HG03159 (cell line): ENCODE measurements around the gene VPS13A.
A peak's percentile ranks its signal among the peaks of the same experiment; 100 is the strongest.
"Not testable (repeated sequence)": the region's sequence is repeated elsewhere in the genome, so short reads cannot be mapped to it uniquely, and the experiment has no call there.

ENCODE experiments used
- ATAC-seq: cut with Tn5 transposase; IDR thresholded peaks from one replicate; pipeline ENCODE4 v1.9.1; 2021; ENCODE audit warnings: mild to moderate bottlenecking, moderate library complexity; ENCODE audit not compliant: unreplicated experiment

The VPS13A gene

DNA sequence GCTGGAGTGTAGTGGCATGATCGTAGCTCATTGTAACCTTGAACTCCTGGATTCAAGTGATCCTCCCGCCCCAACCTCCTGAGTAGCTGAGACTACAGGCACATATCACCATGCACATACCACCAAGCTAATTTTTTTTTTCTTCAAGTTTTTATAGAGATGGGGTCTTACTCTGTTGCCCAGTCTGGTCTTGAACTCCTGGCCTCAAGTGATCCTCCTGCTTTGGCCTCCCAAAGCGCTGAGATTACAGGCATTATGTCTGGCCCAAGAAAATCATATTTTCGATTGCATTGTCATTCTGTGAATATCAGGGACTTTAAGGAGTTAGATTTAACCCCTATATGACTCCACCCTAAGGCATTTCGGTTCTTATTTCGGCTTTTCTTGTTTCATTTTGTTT, 116.6 kb downstream of the VPS13A start:
- ATAC-seq, result no peak

- peak; percentile 74 for ATAC-seq
Observed at GRCh38 chr9:77304543-77304942, 127.2 kb downstream of the VPS13A start.

DNA sequence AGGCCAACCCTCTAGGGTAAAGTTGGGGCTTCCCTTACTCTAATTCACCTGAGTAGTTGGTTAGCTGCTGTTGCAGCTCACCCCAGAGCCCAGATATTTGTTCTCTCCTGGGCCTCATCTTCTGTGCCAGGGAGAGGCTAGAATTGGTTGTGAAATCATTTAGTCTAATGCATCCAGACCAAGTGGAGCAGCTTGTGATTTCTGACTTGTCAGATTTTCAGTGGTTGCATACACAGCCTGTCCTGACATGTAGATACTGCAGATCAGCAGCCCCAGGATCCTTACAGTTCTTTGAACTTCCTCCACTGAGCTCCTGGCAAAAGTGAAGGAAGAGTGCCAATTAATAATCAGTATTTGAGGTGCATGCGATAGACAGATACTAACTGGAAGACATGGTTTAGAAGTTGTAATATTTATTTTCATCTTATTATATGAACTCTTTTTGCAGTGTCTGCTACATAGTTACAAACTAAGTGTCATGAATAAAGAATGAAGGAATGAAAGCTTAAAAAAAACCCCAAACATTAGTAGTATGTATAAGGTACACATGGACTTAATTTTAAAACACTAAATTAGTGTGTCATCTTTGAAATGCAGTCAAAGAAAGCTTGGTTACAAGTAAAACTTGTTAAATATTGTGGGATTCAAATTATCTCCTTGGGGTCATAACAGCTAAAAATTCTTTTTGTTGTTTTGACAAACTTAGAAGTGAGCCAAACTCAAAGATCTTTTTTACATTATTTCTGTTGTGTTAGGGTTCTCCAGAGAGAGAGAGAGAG, 128.5 kb downstream of the VPS13A start:
- no peak for ATAC-seq

DNA sequence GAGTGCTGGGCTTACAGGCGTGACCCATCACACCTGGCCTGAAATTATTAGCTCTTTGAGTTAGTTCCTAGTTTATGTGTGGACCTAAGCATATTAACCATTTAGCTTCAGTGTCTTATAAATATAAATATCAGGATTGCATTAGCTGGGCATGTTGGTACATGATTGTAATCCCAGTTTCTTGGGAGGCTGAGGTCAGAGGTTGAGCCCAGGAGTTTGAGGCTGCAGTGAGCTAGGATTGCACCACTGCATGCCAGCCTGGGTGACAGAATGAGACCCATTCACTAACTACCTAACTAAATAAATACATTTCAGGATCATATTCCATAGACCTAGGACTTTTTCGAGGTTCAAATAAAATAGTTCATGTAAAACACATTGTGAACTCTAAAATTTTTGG, 129.8 kb downstream of the VPS13A start:
- no peak for ATAC-seq

GRCh38 chr9:77316058-77316457, 138.7 kb downstream of the VPS13A start:
- ATAC-seq, result no peak

DNA sequence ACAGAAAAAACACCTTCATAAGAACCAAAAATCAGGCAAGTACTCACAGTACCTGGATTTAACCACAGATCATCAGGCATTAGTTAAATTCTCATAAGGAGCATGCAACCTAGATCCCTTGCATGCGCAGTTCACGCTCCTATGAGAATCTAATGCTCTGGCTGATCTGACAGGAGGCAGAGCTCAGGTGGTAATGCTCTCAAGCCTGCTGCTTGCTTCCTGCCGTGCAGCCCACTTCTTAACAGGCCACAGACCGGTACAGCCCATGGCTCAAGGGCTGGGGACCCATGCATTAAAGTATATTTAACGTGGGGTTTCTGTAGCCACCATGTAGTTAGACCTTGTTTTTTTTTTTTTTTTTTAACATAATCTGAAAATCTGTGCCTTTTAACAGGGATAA, 147.7 kb downstream of the VPS13A start:
- ATAC-seq, result no peak

- ATAC-seq, result no peak
Observed at GRCh38 chr9:77328102-77328501, 150.8 kb downstream of the VPS13A start.

- ATAC-seq, result no peak
Observed at GRCh38 chr9:77370064-77370463, 192.7 kb downstream of the VPS13A start.

DNA sequence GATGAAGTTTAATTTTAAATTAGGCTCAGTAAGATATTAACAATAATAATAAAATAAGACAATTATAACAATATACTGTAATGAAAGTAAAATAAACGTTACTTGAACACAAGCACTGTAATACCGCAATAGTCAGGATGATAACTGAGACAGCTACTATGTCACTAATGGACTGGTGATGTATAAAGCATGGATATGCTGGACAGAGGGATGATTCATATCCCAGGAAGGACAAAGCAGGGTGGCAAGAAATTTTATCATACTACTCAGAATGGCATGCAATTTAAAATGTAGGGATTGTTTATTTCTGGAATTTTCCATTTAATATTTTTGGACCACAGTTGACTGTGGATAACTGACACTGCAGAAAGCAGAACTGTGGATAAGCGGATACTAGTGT, 196.9 kb downstream of the VPS13A start:
- ATAC-seq, result no peak

DNA sequence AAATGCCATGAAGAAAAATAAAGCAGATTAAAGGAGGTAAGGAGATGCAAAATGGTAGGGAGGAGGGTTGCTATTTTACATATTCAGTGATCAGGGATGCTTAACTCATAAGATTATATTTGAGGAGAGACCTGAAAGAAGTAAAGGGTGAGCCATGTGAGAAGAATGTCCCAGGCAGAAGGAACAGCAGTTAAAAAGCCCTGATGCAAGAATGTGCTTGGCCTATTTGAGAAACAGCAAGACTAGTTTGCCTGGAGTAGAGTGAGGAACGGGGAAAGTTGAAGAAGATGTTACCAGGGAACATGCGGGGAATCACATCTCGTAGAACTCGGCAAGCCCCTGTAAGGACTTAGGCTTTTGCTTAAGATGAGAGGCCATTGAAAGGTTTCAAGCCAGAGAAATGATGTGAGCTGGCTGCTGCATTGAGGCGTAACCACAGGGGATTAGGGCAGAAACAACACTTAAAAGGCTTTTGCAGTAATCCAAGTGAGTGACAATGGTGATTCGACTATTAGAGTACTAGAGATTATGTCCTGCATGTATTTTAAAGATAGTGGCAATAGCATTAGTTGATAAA, 198.7 kb downstream of the VPS13A start:
- ATAC-seq, result no peak

- ATAC-seq, result no peak
Observed at GRCh38 chr9:77384406-77384805, 207.1 kb downstream of the VPS13A start.

DNA sequence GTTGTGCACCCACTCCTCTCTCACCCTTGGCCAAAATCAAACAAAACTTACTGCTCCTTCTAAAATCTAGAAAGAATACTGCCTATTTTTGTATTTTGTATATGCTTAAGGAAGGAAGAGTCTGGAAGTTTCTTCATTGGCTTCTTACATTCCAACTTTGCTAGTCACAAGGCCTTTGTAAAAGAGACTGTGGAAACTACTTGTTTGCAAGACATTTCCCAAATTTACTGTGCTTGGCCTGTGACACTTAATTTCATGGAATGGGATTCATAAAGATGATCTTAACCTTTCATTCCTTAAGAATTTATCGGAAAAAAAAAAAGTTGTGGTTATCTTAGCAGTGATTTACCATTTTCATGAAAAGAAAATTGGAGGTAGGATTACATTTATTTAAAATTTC, 208.9 kb downstream of the VPS13A start:
- ATAC-seq, result no peak

- ATAC-seq, result no peak
Observed at GRCh38 chr9:77391834-77392233, 214.5 kb downstream of the VPS13A start.

GRCh38 chr9:77392328-77392727, 215.0 kb downstream of the VPS13A start:
- no peak for ATAC-seq

DNA sequence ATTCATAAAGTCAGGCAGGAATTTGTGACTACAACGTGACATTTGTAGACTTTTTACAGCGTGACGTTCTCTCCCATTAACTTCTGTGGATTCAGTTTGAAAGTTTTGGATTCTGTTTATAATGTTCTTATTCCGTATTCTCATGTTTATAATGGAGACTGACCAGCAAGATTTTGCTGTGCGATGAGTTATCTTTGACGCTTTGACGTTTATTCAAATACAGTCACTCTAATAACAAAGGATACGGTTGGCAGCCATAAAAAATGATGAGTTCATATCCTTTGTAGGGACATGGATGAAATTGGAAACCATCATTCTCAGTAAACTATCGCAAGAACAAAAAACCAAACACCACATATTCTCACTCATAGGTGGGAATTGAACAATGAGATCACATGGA, 221.2 kb downstream of the VPS13A start:
- ATAC-seq, result not testable (repeated sequence)

GRCh38 chr9:77399964-77400363, 222.6 kb downstream of the VPS13A start:
- no peak for ATAC-seq

DNA sequence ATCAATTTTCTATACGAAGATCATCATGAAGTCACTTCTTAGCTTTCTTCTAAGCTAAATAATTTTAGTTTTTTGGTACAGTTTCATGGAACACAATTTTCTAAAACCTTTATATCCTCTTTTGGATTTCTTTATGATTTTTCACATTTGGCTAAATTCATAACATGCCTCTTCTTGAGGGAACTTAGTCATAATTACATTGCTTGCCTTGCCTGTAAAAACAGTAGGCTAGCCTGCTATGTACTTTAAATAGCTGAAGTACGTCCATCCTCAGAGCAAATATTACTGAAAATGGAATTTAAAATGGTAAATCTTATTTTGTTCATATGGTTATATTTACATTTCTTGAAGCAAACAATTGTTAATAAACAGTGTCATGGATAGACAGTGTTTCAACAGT, 225.0 kb downstream of the VPS13A start:
- ATAC-seq, result no peak

DNA sequence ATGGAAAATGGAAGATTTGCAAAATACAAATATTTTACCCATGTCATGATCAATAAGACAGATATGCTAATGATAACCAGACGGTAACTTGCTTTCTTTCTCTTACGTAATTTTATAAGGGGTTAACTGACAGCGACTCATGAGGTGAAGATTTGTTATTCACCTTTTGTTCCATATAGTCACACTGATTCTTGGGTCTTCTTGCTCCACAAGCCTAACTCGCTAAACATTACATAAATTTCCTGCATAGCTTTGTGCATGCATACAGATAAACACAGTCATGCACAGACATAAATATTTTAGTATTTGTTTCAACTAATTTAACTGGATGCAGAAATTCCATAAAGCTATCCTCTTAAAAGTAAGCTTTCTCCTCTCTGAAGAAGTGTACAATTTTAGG, 225.9 kb downstream of the VPS13A start:
- no peak for ATAC-seq

GRCh38 chr9:77408521-77408920, 231.2 kb downstream of the VPS13A start:
- ATAC-seq, result not testable (repeated sequence)

GRCh38 chr9:77417566-77417965, 240.2 kb downstream of the VPS13A start:
- no peak for ATAC-seq

DNA sequence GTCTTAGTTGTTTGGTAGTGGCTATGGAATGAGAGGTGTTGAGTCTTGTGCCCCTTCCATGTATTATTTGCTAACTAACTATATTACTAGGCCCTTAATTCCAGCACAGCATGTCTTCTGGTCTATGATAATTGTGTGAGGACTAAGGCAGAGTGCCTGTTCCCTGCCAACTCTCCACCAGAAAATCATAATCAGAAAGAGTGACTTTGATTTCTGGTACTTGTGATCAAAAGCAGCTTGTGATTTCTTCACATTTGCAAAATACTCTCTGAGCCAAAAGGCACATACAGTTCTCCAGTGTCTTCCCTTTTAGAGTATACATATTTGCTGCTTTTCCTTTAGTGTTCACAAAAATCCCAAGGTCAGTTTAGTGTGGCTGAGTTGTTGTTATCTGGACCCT, 240.9 kb downstream of the VPS13A start:
- no peak for ATAC-seq

DNA sequence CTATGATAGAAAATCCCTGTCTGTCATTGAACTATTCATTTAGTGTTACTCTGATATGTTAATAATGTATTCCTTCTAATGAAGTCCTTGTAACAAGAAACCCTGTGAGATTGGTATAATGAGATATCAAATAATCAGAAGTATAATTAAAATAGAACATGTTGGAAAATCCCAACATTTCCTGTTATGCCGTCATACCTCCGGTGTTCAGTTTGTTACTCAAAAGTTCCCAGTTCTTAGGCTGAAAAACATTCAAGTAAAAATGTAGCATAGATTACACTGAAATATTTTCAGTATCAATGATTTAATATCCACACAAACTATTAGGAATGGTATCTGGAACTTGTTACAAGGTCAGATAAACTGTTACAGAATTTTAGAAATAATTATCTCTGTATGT, 243.3 kb downstream of the VPS13A start:
- no peak for ATAC-seq
